Right lobe of liver (tissue), 4 donors: Measurements from ENCODE around the gene WDR45B.

ENCODE experiments used
- POLR2A ChIP-seq: fragments of 450-650 bp; IDR thresholded peaks from one replicate; pipeline ENCODE4 v1.6.1; 2017; ENCODE audit warnings: antibody characterized with exemption, mild to moderate bottlenecking
- TF ChIP-seq, protein P1 (sequence below), 4 donors: fragments of 200-600 bp in 3 of 4; fragments of 450-650 bp in 1 of 4; IDR thresholded peaks; one replicate each; pipeline versions ENCODE4 v1.5.1 to v1.8.0; 2016 to 2022; ENCODE audit warnings: antibody characterized with exemption in 4 of 4, mild to moderate bottlenecking in 2 of 4
- donor health status: DM: no; HTN: no; CAD: no.
- donor health status: DM: no; HTN: no; CAD: no.
- donor health status: DM: no; HTN: yes; CAD: no.

GRCh38 chr17:82605939-82606600 is 42.2 kb downstream of the WDR45B start:
- TF ChIP-seq, protein P1, sequence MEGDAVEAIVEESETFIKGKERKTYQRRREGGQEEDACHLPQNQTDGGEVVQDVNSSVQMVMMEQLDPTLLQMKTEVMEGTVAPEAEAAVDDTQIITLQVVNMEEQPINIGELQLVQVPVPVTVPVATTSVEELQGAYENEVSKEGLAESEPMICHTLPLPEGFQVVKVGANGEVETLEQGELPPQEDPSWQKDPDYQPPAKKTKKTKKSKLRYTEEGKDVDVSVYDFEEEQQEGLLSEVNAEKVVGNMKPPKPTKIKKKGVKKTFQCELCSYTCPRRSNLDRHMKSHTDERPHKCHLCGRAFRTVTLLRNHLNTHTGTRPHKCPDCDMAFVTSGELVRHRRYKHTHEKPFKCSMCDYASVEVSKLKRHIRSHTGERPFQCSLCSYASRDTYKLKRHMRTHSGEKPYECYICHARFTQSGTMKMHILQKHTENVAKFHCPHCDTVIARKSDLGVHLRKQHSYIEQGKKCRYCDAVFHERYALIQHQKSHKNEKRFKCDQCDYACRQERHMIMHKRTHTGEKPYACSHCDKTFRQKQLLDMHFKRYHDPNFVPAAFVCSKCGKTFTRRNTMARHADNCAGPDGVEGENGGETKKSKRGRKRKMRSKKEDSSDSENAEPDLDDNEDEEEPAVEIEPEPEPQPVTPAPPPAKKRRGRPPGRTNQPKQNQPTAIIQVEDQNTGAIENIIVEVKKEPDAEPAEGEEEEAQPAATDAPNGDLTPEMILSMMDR (IDR thresholded peaks at IDR 0.05) = no peak
- no peak for TF ChIP-seq POLR2A
